Activated CD8-positive, alpha-beta memory T cell treated with anti-CD3 and anti-CD28 coated beads for 36 hours (primary cell): Measurements from ENCODE around the gene TMC7. TPM values are rescaled to one million over a fixed set of nuclear protein-coding genes. Genes with fewer than 3 reads are reported as not detected.

ENCODE experiments used
- CTCF ChIA-PET: fragments of 350-600 bp; sonication (Branson Sonifier 250); formaldehyde crosslinking; loops from one replicate; lab custom pipeline; 2021; ENCODE audit warnings: antibody characterized with exemption; lab: Charles Lee
- POLR2A ChIA-PET: fragments of 350-600 bp; sonication (Branson Sonifier 250); formaldehyde crosslinking; loops from one replicate; lab custom pipeline; 2021; ENCODE audit warnings: antibody characterized with exemption; lab: Charles Lee
- total RNA-seq, 2 experiments: library from RNA; stranded (reverse); gene quantifications; one replicate each; pipeline ENCODE4 v1.2.3, GENCODE V29; 2021

Gene TMC7
- total RNA-seq, 2 experiments from 2014 or later, result not detected

DNA sequence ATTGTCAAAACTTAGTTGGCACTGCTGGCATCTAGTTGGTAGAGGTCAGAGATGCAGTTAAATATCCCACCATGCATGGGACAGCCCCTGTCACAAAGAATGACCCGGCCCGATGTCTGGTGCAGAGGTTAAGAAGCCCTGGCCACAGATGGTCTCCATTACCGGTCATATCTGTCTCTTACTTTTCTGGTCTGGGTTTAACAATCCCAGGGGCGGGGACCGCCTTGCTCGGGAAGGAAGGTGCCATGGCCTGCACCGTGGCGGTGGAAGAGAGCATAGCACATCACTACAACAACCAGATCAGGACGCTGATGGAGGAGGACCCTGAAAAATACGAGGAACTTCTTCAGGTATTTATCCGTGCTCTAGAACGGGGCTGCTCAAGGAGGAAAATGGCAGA lies 91.8 kb downstream of the TMC7 start:
- POLR2A ChIA-PET, result no interaction called here
- CTCF ChIA-PET, result no interaction called here

DNA sequence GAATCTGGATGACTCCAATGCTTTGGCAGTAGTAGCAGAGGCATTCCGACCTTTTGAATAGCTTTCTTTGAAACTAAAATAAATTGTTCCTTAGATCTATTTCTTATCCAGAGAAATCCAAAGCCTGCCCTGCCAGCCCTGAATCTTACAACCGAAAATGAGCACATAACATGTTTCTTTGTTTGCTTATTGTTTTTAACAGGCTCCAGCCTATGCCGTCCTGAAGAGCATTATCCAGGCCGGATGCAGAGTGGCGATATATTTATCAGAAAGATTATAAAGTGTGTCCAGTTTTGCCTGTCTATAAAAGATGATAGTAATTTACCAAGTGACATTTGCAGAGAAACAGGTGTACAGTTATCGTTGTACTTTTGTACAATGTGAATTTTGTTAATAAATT lies 94.1 kb downstream of the TMC7 start:
- ChIA-PET CTCF (no interaction called here), POLR2A (no interaction called here)

DNA sequence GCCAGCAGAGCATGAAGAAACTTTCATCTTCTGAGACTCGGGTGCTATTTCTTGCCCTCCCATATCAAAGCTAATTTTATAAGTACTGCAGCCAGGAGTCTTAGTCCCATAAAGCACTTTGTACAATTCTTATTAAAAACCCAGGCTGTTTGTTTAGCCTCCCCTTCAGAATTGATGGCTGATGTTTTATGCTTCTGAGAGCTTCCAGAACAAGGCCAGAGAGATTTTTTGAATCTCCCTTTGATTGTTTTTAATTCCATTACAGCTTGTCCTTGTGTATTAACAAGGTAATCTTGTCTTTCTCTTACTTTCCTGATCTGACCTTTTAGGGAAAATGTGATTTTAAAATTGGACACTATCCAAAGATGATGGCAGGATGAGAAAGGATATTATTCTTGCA lies 99.9 kb downstream of the TMC7 start:
- CTCF ChIA-PET, result no interaction called here
- POLR2A ChIA-PET, result no interaction called here

DNA sequence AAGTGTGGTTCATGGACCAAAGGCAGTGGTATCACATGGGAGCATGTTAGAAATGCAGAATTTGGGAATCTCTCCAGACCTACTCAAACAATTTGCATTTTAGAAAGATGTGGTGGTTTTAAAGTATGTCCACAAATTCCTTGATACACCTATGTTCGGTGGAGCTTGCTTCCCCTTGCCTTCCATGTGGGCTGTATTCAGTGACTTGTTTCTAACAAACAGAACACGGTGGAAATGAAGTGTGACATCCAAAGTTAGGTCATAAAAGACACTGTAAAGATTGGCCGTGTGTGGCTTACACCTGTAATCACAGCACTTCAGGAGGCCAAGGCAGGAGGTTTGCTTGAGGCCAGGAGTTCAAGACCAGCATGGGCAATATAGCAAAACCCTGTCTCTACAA lies 100.4 kb downstream of the TMC7 start:
- ChIA-PET CTCF (interaction anchor here (0.6 kb wide), 1 partner anchor 295 kb away, joined by 3 read pairs; no protein-coding TSS in a partner anchor), POLR2A (interaction anchor here (0.7 kb wide), 1 partner anchor 292 kb away, joined by 3 read pairs; no protein-coding TSS in a partner anchor)

DNA sequence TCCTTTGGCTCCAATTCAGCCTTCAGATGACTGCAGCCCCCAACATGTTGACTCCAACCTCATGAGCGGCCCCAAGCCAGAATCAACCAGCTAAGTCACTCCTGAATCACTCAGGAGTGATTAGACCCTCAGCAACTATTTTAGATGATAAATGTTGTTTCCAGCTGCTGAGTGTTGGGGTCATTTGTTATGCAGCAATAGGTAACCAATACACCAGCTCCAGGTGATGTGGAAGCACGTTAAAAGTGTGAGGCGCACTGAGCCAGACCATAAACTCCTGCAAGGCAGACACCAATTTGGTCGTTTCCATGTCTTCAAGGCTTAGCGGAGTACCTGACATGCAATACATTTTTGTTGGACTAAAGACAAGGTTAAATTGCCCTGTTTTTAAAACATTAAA lies 101.1 kb downstream of the TMC7 start:
- ChIA-PET POLR2A (interaction anchor here (0.7 kb wide), 1 partner anchor 291 kb away, joined by 3 read pairs; no protein-coding TSS in a partner anchor), CTCF (interaction anchor here (0.6 to 3.0 kb wide), 3 partner anchors 94 to 411 kb away, joined by 3 to 18 read pairs (median 5); no protein-coding TSS in a partner anchor)

DNA sequence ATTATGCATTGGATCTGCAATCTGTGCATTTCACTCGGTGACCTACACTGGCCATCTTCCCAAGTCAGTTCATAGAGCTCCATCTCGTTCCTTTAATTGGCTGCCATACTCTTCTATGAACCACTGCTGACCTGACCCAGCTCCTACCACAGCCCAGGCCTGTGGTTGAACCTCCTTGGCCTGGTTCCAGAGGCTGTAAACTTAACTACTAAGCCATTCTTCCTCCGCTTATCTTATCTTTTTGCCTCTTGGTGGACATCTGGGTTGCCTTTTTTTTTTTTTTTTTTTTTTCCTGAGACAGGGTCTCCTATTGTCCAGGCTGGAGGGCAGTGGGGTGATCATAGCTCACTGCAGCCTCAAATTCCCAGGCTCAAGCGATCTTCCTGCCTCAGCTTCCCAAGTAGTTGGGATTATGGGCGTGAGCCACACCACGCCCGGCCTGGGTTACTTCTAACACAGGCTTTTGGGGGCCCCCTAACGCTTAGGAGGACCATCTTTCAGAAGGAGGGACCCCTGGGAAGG lies 102.0 kb downstream of the TMC7 start:
- CTCF ChIA-PET, result interaction anchor here (0.8 to 3.0 kb wide), 10 partner anchors 9 to 473 kb away, joined by 3 to 18 read pairs (median 4); no protein-coding TSS in a partner anchor
- POLR2A ChIA-PET, result no interaction called here

DNA sequence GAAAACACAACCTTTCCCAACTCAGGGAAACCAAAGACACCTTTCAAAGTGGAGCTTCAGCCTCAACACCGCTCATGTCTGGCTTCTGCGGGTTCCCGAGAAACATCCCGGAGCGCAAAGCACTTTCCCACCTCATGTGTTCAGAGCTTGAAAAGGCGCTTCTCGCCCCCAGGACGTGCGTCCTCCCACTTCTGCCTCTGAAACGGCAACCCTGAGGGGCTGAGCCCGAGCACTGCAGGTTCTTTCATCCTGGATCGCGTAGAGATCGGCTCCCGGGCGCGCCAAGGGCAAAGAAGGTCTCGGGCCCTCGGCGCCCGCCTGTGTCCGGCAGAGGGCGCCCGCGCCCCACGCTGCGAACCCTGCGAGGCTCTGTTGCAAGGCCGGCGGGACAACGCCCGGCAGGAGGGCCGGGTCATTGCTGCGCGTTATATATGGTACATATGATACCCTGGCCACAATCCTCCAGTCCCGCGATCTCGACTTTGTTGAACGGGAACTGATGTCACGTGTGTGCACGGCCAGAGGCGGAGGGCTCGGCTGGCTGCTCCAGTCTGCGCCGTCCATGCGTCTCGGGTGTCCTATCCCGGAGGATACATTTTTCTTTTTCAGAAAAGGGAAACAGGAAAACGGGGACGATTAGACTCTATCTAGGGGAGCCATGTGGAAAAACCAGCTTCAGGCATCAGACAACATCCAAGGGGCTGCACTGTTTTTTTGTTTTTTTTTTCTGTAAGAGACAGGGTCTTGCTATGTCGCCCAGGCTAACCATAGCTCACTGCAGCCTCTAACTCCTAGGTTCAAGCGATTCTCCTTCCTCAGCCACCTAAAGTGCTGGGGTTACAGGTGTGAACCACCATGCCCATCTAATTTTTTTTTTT lies 102.8 kb downstream of the TMC7 start:
- CTCF ChIA-PET, result interaction anchor here (0.6 to 3.0 kb wide), 16 partner anchors 8 to 472 kb away, joined by 3 to 18 read pairs (median 4); no protein-coding TSS in a partner anchor
- POLR2A ChIA-PET, result interaction anchor here (0.7 kb wide), 1 partner anchor 25 kb away, joined by 3 read pairs; no protein-coding TSS in a partner anchor

DNA sequence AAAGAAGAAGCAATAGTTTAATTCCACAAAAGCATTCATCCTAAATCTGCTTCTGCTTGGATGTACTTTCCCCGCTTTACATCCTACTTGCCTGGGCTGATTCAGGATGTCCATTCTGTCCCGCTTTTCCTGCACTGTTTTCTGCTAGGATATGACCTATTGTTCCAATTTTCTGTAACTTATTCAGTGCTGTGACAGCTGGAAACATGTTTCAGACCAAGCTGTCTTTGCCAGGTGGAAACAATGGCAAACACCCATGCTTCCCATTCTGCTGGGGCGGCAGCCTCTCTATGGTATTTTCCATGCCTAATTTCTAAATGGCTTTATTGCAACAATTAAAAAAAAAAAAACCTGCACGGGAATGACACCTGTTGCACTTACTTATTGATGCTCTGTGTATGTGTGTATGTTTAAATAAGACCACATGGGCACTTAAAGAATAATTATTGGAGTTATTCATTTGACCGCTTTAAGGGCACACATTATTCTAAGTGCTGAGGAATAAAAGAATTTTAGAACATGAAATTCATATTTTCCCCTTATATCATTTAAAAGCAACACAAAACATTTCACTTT lies 104.7 kb downstream of the TMC7 start:
- ChIA-PET CTCF (interaction anchor here (0.6 kb wide), 1 partner anchor 14 kb away, joined by 3 read pairs; no protein-coding TSS in a partner anchor), POLR2A (interaction anchor here (0.7 kb wide), 1 partner anchor 16 kb away, joined by 3 read pairs; no protein-coding TSS in a partner anchor)

DNA sequence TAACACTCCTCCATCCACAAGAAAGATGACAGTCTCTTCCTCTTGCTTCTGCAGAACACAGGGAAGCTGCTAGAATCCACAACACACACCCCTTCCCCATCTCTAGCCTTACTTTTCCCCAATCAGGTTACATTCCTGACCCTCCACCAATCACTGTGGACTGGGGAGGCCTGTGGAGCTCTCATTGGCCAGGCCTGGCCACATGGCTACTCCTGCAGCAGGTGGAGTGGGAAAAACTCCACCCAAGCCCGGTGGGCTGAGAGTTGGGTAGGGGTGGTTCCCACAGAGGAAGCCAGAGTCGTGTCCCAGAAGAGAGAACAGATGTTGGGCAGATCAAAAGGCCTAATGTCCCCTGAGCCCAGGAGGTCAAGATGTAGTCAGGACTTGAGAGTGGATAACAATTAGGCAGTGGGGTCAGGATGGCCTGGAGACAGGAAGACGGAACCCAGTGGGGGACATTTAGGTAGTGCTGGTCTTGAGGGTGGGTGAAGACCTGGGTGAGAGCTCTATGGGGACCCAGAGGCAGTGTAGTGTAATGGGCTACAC lies 105.7 kb downstream of the TMC7 start:
- CTCF ChIA-PET, result interaction anchor here (0.6 kb wide), 1 partner anchor 324 kb away, joined by 7 read pairs; no protein-coding TSS in a partner anchor
- POLR2A ChIA-PET, result no interaction called here

DNA sequence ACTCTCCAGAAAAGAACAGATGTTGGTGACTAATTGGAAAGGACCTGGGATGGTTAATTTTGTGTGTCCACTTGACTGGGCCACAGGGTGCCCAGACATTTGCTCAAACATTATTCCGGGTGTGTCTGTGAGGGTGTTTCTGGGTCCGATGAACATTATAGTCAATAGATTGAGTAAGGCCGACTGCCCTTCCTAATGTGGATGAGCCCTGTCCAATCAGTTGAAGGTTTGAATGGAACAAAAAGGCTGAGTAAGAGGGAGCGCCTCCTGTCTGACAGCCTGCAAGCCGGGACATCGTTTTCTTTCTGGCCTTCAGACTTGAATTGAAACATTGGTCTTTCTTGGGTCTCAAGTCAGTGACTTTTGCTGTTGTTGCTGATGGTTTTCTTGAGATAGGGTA lies 107.2 kb downstream of the TMC7 start:
- ChIA-PET CTCF (no interaction called here), POLR2A (no interaction called here)

DNA sequence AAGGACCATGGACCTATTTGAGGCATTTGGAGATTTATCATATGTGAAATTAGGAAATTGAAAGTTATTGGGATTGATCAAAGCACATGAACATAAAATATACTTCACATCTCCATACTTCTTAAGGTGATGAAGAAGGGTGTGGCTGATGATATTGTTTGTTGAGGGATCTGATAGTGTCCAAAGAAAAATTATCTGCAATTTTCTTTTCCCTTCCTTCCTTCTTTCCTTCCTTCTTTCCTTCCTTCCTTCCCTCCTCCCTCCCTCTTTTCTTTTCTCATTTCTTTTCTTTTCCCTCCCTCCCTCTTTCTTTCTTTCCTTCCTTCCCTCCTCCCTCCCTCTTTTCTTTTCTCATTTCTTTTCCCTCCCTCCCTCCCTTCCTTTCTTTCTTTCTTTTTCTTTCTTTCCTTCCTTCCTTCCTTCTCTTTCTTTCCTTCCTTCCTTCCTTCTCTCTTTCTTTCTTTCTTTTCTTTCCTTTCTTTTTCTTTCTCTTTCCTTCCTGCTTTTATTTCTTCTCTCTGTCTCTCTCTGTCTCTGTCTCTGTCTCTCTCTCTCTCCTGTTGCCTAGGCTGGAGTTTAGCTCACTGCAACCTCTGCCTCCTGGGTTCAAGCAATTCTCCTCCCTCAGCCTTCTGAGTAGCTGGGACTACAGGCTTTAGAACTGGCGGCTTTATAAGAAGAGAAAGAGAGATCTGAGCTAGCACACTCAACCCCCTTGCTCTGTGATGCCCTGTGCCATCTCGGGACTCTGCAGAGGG lies 109.1 kb downstream of the TMC7 start:
- CTCF ChIA-PET, result no interaction called here
- POLR2A ChIA-PET, result no interaction called here

DNA sequence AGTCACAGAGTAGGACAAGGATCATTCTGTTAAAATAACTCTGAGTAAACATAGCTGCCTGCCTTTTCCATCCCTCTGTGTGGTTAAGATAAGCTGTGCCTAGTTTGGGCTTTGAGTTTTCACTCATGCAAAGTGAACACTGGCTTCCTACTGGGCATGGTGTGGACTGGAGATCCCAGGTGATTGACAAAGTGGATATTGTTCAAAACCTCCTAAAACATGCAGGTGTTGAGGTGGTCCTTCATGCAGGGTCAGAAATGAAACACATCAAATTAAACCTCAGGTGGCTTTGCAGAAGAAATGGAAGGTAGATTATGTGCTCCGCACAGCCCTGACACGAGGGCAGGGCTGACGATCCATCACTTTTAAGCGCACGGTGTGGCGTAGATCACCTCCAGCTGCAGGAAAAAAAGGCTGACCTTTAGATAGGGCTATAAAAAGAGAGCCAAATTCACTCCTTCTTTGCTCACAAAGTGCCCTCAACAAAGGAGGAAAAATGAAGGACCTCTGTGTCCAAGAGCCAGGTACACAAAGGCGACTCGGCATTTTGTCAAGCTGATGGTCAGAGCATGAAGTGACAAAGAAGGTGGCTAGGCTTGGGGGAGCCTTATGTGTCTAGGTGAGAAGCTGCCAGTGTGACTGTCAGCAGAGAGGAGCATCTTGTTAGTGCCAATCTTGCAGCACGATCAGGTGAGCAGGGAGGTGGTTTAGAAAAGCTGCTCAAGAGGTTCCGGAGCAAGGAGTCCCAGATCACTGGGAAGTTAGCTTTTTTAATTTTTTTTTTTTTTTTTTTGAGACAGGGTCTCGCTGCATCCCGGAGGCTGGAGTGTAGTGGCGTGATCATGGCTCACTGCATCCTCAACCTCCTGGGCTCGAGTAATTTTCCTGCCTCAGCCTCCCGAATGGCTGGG lies 110.2 kb downstream of the TMC7 start:
- POLR2A ChIA-PET, result no interaction called here
- CTCF ChIA-PET, result interaction anchor here (1.1 kb wide), 1 partner anchor 8 kb away, joined by 3 read pairs; no protein-coding TSS in a partner anchor

DNA sequence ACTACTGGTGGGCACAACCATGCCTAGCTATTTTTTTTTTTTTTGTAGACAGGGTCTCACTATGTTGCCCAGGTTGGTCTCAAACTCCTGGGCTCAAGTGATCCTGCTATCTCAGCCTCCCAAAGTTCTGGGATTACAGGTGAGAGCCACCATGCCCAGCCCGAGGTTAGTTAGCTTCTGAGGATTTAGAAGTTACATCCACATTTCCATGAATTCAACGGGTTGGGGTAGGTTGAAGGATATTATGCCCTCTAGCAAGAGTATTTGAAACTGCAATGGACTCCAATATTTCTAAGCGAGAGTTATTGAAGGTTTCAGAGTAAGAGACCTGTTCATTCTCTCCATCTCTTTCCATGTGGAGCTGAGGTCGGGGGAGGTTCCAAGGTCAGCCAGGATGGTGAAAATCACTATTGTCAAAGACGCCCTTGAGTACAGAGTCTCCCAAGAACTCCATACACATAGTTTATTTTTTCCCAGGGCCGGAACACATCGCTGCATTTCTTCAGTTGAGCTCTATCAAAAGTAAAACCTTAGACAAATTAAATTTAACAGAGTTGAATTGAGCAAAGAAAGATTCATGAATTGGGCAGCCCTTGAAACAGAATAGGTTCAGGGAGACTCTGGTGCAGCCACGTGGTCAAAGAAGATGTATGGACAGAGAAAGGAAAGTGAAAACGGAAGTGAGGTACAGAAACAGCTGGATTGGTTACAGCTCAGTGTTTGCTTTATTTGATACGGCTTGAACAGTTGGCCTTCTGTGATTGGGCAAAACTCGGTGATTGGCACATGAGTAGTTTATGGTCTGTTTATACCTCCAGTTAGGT lies 111.0 kb downstream of the TMC7 start:
- CTCF ChIA-PET, result interaction anchor here (0.7 to 1.1 kb wide), 2 partner anchors 8 to 9 kb away, joined by 3 to 4 read pairs; no protein-coding TSS in a partner anchor
- POLR2A ChIA-PET, result no interaction called here

DNA sequence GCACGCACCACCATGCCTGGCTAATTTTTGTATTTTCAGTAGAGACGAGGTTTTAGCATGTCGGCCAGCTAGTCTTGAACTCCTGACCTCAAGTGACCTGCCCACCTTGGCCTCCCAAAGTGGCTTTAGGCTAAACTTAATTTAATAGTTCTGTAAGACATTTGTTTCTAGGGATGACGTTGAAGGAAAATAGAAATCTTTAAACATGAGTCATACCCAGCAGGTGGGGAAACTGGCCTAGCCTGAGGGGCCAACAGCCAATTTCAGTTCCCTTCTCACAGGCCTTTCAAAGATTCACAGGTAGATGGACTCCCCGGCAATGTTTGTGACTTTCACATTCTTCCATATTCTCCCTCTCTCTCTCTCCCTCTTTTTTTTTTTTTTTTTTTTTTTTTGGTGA lies 111.9 kb downstream of the TMC7 start:
- ChIA-PET POLR2A (no interaction called here), CTCF (no interaction called here)

DNA sequence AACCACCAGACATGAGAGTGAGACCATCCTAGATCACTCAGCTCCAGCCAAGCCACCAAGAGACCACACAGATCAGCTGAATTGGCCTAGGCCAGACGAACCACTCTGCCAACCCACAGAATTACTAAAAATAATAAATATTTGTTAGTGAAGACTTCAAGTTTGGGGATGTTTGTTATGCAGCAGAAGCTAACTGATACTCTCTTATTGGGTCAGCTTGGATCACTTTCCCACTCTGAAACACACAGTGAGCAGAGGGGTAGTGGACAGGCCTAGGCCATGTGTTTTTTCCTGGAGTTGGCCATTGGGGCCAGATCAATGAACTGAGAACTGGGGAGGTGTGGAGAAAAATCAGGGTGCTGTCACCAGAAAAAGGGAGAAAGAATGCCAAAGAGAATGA lies 114.4 kb downstream of the TMC7 start:
- ChIA-PET CTCF (no interaction called here), POLR2A (no interaction called here)

DNA sequence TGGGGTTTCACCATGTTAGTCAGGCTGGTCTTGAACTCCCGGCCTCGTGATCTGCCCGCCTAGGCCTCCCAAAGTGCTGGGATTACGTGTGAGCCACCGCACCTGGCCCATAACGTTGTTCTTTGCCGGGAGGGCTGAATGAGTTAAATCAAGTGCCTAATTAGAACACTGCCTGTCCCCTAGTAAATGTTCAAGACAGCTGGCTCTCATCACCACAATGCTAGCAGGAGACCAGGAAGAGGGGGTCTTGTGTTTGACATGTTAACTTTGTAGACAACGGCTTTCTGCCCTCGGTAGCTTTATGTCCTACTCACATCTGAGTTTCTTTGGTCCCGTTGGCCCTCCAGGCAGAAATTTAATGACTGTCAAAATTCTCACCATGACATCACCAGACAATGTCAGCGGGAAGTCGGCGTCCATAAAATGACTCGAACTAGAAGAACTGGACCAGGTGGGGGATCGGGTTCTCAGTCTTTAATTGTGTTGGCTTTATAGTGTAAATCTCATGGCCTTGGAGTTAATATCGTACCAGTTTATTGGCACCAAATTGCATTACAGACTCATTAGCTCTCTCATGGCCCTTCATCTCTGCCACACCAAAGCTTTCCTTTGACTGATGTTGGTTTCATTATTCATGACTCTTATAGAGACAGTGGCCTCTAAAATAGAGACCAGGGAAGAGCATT lies 118.6 kb downstream of the TMC7 start:
- CTCF ChIA-PET, result interaction anchor here (0.6 kb wide), 1 partner anchor 14 kb away, joined by 3 read pairs; no protein-coding TSS in a partner anchor

More for the DNA sequence above, 118.6 kb downstream of the TMC7 start:
- POLR2A ChIA-PET, result no interaction called here
